Measurements from ENCODE around the gene FGFR2.

- TF ChIP-seq CTCF (IDR thresholded peaks at IDR 0.05) (no peak), POLR2A (IDR thresholded peaks at IDR 0.05) (no peak)
These were observed 26.7 kb upstream of the FGFR2 start for GRCh38 chr10:121624836-121625486.
